Astrocyte of the spinal cord (primary cell): ENCODE measurements around the gene TMIE.

Experiments used
- DNase-seq: peaks from one replicate; pipeline ENCODE4 v3.0.0; 2011; ENCODE audit warnings: low read depth, low spot score
- H3K4me3 ChIP-seq: 2 replicates; pipeline ENCODE4 v1.5.1; 2011; ENCODE audit warnings: low read depth, mild to moderate bottlenecking, low read length, moderate library complexity
- CTCF ChIP-seq: IDR thresholded peaks from 2 replicates; pipeline ENCODE4 v1.5.1; 2012; ENCODE audit warnings: low read depth, mild to moderate bottlenecking, low read length, inconsistent platforms
- in situ Hi-C: cut with HindIII; loops from 2 replicates; pipeline ENCODE4 v1.10.0; 2017; ENCODE audit warnings: low sequenced_read_pairs

TMIE gene

DNA sequence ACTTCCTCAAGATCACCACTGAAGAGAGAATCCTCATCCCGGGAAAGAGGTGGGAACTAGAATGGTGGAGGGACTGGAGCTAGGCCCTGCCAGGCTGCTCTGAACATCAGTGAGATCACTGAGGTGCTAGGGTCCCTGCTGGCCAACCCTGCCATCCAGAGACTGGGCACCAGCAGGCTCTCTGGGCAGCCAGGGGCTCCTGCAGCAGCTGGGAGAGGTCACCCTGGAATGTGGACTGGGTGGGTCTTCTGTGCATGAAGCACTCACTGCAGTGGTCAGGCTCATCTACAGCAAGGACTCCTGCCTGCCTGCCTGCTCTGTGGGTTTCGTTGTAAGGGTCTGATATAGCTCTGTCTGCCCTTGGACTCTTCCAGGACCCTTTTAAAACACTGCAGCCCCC lies 32.6 kb upstream of the TMIE start:
- no peak for TF ChIP-seq CTCF
- in situ Hi-C loops, result no loop called here
- DNase-seq, result no peak
- H3K4me3 ChIP-seq, result no peak overlapping the region

DNA sequence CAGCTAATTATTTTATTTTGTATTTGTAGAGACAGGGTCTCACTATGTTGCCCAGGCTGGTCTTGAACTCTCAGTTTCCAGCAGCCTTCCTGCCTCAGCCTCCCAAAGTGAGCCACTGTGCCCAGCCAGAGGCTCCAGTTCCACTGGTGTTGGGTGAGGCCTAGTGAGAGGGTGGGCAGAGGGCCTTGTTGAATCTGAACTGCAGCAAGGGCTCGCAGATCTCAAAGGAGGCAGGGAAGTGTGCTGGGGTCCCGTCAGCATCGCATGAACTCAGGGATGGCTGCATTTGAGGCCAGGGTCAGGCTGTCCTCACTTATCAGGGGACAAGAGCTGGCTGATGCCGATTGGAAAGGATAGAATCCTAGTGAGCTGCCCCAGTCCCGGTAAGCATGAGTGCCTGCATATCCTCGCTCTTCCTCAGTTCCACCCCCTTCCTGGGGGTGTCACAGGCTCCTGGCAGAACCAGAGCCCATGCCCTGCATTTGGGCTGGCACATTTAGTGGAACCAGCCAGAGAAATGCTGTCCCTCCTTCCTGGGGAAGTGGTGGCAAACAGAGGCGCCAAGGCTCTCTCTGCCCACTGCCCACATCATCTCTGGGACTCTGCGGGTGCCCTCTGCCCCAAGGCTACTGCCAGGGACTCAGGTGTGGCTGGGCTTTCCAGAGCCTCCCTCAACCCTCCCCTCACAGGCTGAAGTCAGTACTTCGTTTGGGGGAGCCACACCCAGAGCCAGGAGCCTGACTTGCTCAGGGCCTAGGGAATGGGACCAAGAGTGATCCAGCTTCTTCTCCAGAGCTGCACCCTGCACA lies 31.8 kb upstream of the TMIE start:
- no peak overlapping the region for H3K4me3 ChIP-seq
- TF ChIP-seq CTCF, result no peak
- in situ Hi-C loops, result no loop called here
- DNase-seq, result no peak

- in situ Hi-C loops, result no loop called here
- no peak overlapping the region for H3K4me3 ChIP-seq
- TF ChIP-seq CTCF, result no peak
- DNase-seq, result no peak
Observed at GRCh38 chr3:46670000-46670890, 30.9 kb upstream of the TMIE start.

GRCh38 chr3:46670891-46671427 lies 30.2 kb upstream of the TMIE start:
- no peak for DNase-seq
- TF ChIP-seq CTCF, result no peak
- H3K4me3 ChIP-seq, result no peak overlapping the region
- in situ Hi-C loops, result no loop called here

DNA sequence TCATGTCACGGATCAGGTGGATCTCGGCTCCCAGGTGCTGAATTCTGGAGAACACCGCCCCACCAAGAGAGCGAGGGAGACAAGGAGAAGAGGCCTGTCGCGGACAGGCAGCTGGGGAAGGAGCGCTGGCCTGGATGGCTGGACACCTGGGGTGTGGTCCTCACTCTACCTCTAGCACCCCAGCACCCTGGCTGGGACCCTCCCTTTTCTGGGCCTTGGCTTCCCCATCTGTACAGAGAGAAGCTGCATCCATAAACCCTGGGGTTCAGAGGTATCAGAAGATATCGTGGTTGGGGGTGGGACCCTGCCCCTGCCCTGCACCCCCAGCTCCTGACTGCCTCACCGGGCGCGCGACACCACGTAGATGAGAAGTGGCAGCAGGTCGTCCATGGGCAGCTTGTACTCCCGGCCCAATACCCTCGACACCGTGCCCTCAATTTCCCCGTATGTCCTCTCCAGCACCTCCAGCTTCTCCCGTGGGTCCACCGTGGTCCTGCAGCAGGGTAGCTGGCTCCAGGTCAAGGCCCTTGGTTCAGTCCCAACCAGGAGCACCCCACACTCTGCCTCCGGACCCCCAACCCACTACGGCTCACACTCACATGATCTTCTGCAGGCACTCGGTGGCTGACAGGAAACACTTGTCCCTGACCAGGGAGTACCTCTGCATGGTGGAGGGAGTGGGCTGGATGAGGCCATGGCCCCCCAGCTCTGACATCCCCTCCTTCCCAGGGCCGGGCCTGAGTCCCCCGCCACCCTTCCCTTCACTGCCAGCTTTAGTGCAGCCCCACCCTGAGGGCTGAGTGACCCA lies 29.4 kb upstream of the TMIE start:
- in situ Hi-C loops, result no loop called here
- no peak for TF ChIP-seq CTCF
- H3K4me3 ChIP-seq, result no peak overlapping the region
- DNase-seq, result no peak

GRCh38 chr3:46672349-46672695 lies 28.9 kb upstream of the TMIE start:
- TF ChIP-seq CTCF, result no peak
- DNase-seq, result no peak
- in situ Hi-C loops, result no loop called here
- no peak overlapping the region for H3K4me3 ChIP-seq
